CD4-positive, alpha-beta T cell treated with Interleukin-2 at 100 ng/mL for 4 hours (primary cell): ENCODE data around the gene PCSK9.

Source experiments
- DNase-seq: peaks from one replicate; pipeline ENCODE4 v3.0.0-alpha.2; 2020; ENCODE audit warnings: low spot score

The PCSK9 gene

DNA sequence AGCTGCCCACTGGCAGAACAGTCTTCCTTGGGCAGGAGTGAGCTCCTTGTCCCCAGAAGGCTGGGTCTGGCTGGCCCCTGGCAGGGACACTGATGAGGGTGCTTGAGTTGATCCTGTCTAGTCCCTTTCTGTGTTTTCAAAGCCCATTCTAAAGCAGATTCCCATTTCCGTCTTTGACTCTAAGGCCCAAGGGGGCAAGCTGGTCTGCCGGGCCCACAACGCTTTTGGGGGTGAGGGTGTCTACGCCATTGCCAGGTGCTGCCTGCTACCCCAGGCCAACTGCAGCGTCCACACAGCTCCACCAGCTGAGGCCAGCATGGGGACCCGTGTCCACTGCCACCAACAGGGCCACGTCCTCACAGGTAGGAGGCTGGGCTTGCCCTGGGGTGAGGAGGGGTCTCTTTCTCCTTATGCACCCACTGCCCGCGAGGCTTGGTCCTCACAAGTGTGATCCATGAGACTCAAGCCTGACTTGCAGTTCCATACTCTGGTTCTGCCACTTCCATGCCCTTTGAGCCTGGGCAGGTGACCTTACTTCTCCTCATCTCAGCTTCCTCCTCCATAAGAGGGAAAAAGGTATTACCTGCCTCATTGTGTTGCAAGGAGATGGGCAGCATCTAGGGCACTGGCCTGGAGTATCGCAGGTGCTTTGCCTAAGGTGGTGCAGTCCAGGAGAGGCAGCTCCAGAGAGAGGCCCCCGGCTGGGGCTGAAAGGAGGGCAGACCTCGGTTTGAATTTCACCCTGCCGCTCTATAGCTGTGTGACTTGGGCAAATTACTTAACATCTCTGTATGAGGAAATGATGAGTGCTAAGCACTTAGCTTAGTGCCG lies 20.2 kb downstream of the PCSK9 start:
- DNase-seq, result no peak

DNA sequence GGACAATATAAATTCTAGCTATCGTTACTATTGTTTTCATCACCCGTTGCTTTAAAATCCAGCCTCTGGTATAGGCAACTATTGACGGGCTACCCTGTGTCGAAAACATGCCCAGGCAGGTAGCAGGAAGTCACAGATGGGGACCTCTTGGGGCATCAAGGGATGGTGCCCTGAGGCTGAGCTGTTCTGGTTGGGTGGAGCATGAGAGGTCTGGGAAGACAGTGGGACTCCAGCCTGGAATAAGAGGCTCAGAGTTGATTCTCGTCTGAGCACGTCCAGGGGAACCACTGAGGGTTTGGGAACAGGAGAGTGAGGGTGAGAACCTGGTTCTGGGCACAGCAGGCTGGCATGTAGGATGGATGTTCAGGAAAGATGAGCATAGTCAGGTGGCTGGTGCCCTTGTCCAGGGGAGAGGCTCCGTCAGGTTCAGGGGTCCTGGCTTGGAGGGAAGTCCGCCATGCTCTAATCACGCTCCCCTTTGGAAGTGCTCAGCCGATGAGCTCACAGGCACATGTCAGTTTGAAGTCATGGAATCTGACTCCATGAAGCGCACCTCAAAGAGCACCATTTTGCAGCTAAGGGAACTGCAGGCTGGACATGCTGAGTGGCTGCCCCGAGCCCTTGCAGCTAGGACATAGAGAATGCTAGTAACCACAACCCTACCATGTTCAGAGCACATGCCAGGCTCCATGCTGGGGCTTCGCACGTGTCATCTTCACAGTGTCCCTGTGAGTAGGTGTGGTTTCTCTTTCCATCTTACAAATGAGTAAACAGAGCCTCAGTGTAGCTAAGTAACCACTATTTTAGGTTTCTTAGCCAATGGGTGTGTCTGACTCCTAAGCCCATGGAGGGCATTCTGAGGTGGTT lies 21.0 kb downstream of the PCSK9 start:
- no peak for DNase-seq

DNA sequence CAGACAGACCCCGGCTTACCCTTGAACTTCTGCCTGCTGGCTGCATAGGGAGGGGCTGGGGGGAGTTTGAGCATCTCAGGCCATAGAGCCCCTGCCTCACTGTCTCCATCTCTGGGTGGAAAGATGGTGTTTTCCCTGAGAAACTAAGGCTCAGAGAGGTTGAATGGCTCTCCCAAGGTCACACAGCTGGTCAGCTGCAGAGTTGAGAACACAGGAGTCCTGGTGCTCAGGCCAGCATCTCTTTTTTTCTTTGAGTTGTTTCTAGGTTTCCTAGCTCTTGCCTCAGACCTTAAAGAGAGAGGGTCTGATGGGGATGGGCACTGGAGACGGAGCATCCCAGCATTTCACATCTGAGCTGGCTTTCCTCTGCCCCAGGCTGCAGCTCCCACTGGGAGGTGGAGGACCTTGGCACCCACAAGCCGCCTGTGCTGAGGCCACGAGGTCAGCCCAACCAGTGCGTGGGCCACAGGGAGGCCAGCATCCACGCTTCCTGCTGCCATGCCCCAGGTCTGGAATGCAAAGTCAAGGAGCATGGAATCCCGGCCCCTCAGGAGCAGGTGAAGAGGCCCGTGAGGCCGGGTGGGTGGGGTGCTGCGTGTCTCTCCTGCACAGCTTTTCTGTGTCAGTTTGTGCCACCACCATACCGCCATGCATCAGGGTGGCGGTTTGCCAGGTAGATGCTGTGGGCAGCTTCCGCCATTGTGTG lies 21.8 kb downstream of the PCSK9 start:
- no peak for DNase-seq

DNA sequence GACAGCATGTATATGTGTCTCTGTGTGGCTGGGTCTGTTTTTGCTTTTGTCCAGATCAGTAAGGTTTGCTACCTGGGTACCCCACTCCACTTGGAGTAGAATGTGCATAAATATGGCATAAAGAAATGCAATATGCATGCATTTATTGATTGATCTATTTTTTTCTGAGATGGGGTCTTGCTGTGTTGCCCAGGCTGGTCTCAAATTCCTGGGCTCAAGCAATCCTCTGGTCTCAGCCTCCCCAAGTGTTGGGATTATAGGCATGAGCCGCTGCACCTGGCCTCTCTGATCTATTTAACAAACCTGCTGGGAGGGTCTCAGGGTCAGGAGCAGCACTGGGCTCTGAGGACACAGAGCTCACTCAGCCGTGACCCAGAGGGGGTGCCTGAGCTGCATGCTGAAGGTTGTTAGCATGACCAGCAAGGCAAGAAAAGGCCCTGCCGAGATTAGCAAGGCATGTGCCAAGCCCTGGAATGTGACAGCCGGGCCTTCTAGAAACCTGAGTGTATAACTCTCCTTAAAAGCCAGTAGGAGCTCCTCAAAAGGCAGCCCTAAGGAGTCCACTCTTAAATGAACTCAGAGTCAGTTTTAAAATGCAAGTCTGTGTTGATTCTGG lies 22.5 kb downstream of the PCSK9 start:
- no peak for DNase-seq

DNA sequence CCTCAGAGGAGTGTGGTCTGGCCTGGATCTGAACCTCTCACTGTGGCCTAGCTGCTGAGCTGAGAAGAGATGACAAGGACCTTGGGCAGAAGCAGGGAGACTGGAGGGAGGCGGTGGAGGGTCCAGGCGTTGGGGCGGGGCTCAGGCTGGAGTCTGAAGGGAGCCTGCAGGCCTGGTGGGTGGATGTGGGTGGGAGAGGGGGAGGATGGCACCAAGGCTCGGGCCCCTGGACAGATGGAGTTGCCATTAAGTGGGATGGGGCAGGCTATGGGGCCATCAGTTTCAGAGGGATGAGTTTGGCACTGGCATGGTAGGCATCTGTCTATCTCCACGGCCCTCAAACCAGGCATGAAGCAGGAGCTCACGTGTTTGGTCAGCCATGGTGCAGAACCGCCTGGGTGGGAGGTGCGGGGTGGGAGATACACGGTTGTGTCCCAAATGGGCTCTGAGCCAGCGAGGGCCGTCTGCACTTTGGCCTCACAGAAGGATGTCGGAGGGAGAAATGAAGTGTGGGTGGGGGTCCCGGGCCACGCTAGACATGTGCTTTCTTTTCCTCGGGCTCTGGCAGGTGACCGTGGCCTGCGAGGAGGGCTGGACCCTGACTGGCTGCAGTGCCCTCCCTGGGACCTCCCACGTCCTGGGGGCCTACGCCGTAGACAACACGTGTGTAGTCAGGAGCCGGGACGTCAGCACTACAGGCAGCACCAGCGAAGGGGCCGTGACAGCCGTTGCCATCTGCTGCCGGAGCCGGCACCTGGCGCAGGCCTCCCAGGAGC lies 23.6 kb downstream of the PCSK9 start:
- DNase-seq, result no peak

DNA sequence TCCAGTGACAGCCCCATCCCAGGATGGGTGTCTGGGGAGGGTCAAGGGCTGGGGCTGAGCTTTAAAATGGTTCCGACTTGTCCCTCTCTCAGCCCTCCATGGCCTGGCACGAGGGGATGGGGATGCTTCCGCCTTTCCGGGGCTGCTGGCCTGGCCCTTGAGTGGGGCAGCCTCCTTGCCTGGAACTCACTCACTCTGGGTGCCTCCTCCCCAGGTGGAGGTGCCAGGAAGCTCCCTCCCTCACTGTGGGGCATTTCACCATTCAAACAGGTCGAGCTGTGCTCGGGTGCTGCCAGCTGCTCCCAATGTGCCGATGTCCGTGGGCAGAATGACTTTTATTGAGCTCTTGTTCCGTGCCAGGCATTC lies 24.2 kb downstream of the PCSK9 start:
- no peak for DNase-seq

DNA sequence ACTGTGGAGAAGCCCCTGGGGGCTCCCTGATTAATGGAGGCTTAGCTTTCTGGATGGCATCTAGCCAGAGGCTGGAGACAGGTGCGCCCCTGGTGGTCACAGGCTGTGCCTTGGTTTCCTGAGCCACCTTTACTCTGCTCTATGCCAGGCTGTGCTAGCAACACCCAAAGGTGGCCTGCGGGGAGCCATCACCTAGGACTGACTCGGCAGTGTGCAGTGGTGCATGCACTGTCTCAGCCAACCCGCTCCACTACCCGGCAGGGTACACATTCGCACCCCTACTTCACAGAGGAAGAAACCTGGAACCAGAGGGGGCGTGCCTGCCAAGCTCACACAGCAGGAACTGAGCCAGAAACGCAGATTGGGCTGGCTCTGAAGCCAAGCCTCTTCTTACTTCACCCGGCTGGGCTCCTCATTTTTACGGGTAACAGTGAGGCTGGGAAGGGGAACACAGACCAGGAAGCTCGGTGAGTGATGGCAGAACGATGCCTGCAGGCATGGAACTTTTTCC lies 24.8 kb downstream of the PCSK9 start:
- DNase-seq, result no peak

DNA sequence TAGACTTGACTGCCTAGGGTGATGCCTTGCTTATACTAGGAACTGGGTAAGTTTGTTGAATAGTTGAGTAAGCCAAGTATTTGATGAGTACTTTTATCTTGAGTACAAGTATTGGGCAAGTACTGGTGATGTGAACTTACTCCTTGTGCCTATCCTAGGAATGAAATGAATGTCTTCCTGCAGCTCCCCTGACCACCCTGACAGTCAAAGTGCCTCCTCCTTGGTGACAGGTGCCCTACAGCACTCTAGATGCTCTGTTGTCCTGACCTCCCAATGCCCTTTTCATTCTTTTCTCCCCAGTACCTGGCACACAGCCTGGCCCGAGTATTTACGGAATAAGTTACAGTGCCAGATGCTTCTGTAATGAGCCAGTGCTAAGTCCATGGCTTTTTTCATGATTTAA lies 25.5 kb downstream of the PCSK9 start:
- DNase-seq, result no peak

DNA sequence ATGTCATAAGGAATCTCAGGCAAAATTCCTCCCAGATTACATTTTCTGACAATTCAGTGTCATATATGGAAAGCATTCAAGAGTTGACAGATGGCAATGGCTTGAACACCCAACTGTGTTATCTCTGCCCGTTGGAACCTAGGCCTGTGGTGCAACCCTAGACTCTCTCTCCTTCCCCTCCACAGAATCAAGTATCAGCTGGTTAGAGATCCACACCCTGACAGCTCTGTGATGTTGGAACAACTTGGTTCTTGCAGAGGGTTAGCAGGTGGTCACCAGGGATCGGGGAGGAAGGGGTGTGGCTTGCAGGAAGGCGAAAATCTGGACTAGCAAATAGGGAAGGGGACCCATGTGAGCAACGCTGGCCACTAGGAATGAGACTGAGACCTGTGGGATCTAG lies 26.3 kb downstream of the PCSK9 start:
- no peak for DNase-seq

DNA sequence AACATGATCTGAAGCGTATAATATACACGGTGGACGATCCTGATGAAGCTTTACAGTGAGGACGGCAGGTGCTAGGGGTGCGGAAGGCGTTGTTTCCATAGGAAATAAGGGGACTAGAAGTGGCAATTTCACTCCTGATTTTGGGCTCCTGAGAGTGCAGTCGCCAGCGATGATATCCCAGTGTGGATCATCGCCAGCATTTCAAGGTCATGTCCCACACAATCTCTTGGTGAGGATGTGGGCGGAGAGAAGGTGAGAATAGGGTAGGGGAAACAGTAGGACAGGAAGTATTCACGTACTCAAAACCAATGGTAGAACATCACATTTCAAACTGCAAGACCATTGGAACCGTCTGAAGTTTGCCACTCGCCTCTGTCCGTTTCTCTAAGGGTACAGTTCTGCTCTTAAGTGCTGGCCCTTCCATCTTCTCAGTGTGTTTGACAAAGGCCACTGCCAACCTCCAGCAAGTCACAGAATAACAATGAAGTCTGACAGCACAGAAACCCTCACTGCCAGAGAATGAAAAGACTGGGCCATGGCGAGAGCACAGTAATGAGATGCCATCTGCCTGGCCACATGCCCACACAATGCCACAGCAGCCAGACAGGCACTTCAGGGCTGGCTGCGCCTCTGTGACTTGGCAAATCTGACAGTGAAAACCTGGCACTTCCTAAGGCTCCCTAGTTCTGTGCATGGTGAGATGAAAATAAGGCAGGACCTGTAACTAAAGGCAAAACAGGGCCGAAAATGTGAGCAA lies 27.9 kb downstream of the PCSK9 start:
- DNase-seq, result no peak

DNA sequence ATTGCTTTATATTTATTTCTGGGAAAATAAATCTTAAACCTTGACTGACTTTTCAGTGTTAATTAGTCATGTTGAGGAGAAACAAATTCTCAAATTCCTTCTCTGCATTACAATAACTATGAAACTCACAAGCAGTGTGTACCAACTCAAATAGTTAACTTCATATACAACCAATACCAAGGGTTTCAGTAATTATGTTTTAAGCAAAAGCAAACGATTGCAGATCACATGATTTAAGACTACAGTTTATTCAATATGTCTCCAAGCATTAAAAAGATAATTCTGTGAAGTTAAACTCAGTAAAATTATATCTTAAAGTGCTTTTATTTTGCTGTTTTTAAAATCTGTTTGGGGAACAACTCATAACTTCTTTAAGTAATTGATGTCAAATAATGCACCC lies 28.6 kb downstream of the PCSK9 start:
- no peak for DNase-seq

DNA sequence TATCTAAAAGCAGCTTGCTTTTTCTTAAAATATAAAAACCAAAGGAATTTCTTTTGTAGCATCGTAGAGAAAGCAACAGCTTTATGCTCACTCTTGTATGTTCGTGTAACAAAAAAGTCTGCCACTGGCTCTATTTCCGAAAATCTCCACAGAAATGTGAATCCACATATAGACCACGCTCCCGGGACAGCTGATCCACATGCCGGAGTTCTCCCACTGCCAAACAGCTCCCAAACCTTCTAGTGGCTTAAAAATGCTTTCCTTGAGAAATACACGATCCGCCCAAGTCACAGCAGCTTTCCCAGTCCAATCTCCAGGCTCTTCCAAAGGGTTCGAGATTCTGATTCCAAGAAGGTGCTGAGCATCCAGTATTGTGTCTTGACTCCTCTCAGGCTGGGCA lies 29.3 kb downstream of the PCSK9 start:
- DNase-seq, result no peak

DNA sequence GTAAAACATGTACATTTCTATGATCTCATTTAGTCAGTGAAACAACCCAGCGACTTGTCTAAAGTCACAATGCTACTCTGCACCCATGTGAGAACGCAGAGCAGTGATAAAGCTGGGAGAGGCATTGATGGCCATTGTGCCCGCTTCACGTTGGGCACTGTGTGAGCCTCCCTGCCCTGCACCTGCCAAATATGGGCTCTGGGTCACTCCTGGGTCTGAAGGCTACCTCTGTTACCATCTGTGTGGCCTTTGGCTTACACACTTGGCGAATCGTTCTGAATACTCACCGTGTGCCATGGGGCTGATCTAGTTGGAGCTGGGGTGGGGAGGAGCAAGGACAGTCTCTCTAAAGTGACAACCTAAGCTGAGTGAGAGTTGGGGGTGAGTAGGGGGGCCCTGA lies 29.9 kb downstream of the PCSK9 start:
- DNase-seq, result no peak

DNA sequence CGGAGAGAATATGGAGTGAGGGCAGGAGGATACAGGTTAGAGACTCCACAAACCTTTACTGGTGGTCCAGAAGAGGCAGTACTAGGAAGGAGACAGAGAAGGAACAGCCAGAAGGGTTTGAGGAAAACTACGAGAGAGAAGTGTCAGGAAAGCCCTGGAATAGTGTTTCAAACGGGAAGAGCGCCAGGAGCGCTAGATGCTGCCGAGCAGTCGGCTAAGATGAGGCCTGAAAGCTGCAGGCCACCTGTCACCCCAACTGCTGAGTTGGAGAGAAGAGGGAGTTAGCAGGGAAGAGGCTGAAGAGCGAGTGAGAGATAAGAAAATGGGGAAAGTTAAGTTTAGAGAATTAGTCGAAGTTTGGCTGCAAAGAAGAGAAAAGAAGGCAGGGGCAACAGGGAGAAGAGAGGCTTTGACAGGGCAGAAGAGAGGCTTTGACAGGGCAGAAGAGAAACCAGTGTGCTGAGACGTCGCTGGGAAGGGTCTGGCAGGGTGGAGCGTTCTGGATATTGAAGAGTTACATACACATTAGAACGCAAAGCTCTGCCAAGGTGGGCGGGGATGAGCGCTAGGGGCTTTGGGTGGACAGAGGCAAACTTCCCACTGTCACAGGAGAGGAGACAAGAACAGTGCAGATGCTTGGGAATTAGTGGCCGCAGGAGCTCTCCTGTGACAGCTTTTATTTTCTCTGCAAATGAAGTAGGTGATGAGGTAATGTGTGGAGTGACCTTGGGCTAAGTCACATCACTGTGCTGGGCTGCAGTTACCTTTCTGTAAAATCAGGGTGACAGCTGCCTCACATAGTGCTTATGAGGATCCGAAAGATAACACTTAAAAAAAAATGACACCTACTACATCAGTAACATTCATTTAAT lies 31.2 kb downstream of the PCSK9 start:
- no peak for DNase-seq

DNA sequence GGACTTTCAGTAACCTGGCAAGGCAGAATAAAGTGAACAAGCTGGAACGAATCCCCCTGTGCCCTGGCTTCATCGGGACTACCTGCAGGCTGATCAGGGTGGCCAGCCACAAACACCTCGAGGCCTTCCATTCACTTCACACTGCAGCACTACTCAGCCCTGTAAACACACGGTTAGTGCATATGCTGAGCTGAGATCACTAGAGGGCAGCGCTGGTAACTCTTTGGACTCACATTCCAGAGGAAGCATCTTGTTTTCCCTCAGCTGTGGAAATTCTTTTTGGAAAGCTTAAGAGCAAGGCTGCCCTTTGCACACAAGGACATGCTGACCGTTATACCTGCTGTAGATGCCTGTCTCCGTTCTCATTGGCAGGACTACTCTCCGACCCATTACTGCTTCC lies 32.1 kb downstream of the PCSK9 start:
- no peak for DNase-seq

DNA sequence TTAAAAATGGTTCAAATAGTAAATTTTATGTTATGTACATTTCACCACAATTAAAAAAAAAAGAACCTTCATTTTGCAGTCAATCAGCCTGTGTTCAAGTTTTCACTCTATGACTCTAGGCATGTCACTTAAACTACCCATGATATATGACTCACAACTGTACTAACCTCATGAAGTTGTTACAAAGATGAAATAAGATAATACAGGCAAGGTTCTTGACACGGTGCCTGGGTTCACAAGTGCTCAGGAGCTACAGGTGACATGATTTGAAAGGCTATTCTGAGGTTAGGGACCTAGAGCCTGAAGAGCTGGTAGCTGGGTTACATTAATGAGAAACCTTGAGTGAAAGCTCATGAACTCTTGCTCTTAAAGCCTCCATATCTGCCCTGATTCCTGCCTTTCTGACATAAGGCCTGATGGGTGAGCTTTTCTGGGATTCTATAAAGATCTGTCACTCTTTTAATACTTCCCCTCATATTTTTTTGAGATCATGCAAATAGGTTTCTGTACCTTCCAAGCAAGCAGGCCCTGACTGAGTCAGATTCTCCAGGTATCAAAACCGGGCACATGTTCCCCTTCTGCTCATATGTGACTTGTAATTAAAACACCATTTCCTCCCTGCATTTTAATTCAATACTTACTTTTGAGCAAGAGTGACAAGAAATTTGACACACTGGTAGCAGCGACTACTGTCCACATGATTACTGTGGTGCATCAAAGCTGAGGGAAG lies 34.0 kb downstream of the PCSK9 start:
- DNase-seq, result no peak

DNA sequence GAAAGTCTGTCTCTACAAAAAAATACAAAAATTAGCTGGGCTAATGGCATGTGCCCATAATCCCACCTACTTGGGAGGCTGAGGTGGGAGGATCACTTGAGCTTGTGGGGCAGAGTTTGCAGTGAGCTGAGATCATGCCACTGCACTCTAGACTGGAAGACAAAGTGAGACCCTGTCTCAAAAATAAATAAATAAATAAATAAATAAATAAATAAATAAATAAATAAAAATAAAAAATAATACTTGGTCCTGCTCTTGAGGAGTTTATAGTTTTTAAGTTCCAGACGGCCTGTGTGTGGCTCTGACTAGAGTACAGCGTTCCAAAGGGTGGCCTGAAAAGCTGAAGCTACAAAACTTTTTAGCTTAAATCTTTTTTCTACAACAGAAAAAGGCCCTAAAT lies 35.1 kb downstream of the PCSK9 start:
- DNase-seq, result no peak

DNA sequence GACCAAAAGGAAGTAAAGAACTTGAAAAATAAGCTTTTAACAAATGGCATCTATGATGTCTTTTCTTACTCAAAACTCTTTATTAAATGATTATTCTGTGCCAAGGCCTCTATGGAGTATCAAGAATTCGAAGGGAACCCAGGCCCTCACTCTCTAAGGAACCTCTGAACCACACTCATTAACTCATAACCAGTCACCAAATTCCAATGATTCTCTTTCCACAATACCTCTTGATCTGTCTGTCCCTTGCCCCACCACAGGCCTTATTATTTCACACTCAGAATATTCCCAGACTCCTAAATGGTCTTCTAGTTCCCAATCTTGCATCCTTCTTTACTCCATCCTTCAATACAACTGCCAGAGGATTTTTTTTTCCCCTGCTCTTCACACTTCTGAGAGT lies 37.0 kb downstream of the PCSK9 start:
- no peak for DNase-seq

DNA sequence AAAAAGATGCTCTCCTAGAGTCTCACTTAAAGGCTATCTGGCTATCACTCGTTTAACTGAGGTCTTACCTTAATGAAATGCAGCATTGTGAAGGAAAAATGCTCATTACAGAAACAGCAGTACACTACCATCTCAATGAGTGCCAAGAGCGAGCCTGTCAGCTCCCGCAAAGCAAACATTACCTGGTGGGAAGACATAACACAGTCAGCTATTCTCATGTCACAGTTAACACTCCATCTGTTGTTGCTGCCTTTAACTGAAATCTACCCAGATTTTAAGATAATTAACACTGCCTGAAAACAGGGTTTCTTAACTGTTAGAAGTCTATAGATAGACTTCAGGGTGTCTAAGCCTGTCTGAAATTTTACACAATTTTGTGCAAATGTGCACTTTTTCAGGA lies 39.1 kb downstream of the PCSK9 start:
- DNase-seq, result no peak
